ENCODE results near the gene RBFOX2.

DNA sequence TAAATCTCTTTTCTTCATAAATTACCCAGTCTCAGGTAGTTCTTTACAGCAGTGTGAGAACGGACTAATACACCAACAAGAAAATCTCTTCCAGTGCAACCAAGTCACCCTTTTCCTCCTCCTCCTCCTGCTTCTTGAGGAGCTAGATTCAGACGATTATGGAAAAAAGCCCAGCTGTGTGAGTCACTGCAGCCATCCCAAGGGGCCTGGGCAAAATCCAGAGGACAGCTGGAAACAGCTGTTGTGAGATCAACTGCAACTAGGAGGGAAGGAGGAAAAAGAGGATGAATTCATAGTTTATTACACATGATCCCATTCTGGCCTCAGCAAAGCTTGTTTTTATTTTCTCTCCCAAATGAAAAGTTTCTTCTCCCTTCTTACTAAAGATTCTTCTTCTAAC, 32.9 kb downstream of the RBFOX2 start:
- TF ChIP-seq, protein P1, sequence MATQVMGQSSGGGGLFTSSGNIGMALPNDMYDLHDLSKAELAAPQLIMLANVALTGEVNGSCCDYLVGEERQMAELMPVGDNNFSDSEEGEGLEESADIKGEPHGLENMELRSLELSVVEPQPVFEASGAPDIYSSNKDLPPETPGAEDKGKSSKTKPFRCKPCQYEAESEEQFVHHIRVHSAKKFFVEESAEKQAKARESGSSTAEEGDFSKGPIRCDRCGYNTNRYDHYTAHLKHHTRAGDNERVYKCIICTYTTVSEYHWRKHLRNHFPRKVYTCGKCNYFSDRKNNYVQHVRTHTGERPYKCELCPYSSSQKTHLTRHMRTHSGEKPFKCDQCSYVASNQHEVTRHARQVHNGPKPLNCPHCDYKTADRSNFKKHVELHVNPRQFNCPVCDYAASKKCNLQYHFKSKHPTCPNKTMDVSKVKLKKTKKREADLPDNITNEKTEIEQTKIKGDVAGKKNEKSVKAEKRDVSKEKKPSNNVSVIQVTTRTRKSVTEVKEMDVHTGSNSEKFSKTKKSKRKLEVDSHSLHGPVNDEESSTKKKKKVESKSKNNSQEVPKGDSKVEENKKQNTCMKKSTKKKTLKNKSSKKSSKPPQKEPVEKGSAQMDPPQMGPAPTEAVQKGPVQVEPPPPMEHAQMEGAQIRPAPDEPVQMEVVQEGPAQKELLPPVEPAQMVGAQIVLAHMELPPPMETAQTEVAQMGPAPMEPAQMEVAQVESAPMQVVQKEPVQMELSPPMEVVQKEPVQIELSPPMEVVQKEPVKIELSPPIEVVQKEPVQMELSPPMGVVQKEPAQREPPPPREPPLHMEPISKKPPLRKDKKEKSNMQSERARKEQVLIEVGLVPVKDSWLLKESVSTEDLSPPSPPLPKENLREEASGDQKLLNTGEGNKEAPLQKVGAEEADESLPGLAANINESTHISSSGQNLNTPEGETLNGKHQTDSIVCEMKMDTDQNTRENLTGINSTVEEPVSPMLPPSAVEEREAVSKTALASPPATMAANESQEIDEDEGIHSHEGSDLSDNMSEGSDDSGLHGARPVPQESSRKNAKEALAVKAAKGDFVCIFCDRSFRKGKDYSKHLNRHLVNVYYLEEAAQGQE (IDR thresholded peaks at IDR 0.05; ENCODE audit: insufficient read depth in 1 of 2, low read depth in 2 of 2, low read length in 2 of 2) = no peak
- TF ChIP-seq FOXP2 (optimal IDR thresholded peaks at IDR 0.05; ENCODE audit: borderline replicate concordance, extremely low read depth, extremely low read length, insufficient read depth) = no peak
- peak; percentile 71; the same call in 1 of the 2 replicates for TF ChIP-seq SIN3A (IDR thresholded peaks at IDR 0.05; ENCODE audit: borderline replicate concordance, insufficient read depth, low read length)
- TF ChIP-seq TAF1 (IDR thresholded peaks at IDR 0.05; ENCODE audit: borderline replicate concordance, insufficient read depth, low read length) = no peak
- TF ChIP-seq POLR2AphosphoS5 (IDR thresholded peaks at IDR 0.05; ENCODE audit: low read depth, low read length) = no peak
